PC-3 (cell line): ENCODE data around the gene SP140L. TPM values are rescaled to one million over a fixed set of nuclear protein-coding genes. Genes with fewer than 3 reads are reported as not detected.

Experiments
- ATAC-seq: fragments of 200-7000 bp; cut with Tn5 transposase; 2 replicates; pipeline ENCODE4 v1.9.1; 2020; ENCODE audit warnings: mild to moderate bottlenecking, moderate library complexity
- BruUV-seq: library from RNA; stranded (reverse); fragments of 400-500 nt; replicated peaks from 2 replicates; lab custom pipeline; 2021; lab: Mats Ljungman, UMichigan
- CTCF ChIA-PET: fragments of 300-600 bp; sonication (Branson Sonifier 250); formaldehyde crosslinking; loops from one replicate; lab custom pipeline; 2022; ENCODE audit warnings: antibody characterized with exemption; lab: Charles Lee
- POLR2A ChIA-PET: fragments of 300-600 bp; sonication (Branson Sonifier 250); formaldehyde crosslinking; loops from one replicate; lab custom pipeline; 2022; ENCODE audit warnings: antibody characterized with exemption; ENCODE audit not compliant: unreplicated experiment; lab: Charles Lee
- DNase-seq: peaks from one replicate; pipeline ENCODE4 v3.0.0-alpha.2; 2015
- H2AFZ ChIP-seq: fragments of 300-600 bp; sonication (generic); 2 replicates; pipeline ENCODE4 v1.6.0; 2016; ENCODE audit warnings: antibody characterized with exemption, low read length
- H3F3A ChIP-seq: fragments of 300-600 bp; sonication (generic); one replicate; pipeline ENCODE4 v1.6.0; 2017; ENCODE audit warnings: antibody characterized with exemption, low read length, control low read depth, mild to moderate bottlenecking; ENCODE audit not compliant: unreplicated experiment
- H3K27ac ChIP-seq: fragments of 300-600 bp; sonication (generic); 2 replicates; pipeline ENCODE4 v1.5.1; 2016; ENCODE audit warnings: mild to moderate bottlenecking, low read length
- H3K27me3 ChIP-seq: fragments of 300-600 bp; sonication (generic); 2 replicates; pipeline ENCODE4 v1.6.1; 2016; ENCODE audit warnings: low read length, mixed read lengths
- H3K36me3 ChIP-seq: fragments of 300-600 bp; sonication (generic); 2 replicates; pipeline ENCODE4 v1.6.1; 2016; ENCODE audit warnings: low read depth, mixed run types, low read length, mixed read lengths
- H3K4me1 ChIP-seq: fragments of 300-600 bp; sonication (generic); 2 replicates; pipeline ENCODE4 v1.5.1; 2016; ENCODE audit warnings: low read length; ENCODE audit not compliant: insufficient read depth
- H3K4me2 ChIP-seq: fragments of 300-600 bp; sonication (generic); 2 replicates; pipeline ENCODE4 v1.6.0; 2016; ENCODE audit warnings: low read length
- H3K4me3 ChIP-seq: fragments of 300-600 bp; sonication (generic); 2 replicates; pipeline ENCODE4 v1.5.1; 2016; ENCODE audit warnings: mild to moderate bottlenecking, low read length, mixed read lengths
- H3K79me2 ChIP-seq: fragments of 300-600 bp; sonication (generic); 2 replicates; pipeline ENCODE4 v1.6.1; 2017; ENCODE audit warnings: low read length, mixed read lengths
- H3K9ac ChIP-seq: fragments of 300-600 bp; sonication (generic); 2 replicates; pipeline ENCODE4 v1.6.0; 2016; ENCODE audit warnings: mild to moderate bottlenecking, low read length
- H3K9me2 ChIP-seq: fragments of 300-600 bp; sonication (generic); replicated peaks from 2 replicates; pipeline ENCODE4 v1.6.1; 2016; ENCODE audit warnings: mixed run types, low read length, mixed read lengths
- H3K9me3 ChIP-seq: fragments of 300-600 bp; sonication (generic); 2 replicates; pipeline ENCODE4 v1.6.1; 2016; ENCODE audit warnings: low read length, mixed read lengths
- H4K20me1 ChIP-seq: fragments of 300-600 bp; sonication (generic); 2 replicates; pipeline ENCODE4 v1.6.1; 2016; ENCODE audit warnings: low read length, mixed read lengths
- EZH2 ChIP-seq: fragments of 300-600 bp; sonication (generic); IDR thresholded peaks from one replicate; pipeline ENCODE4 v1.6.1; 2017; ENCODE audit warnings: antibody characterized with exemption, mild to moderate bottlenecking, low read length; ENCODE audit not compliant: unreplicated experiment
- EZH2phosphoT487 ChIP-seq: fragments of 300-600 bp; sonication (generic); IDR thresholded peaks from 2 replicates; pipeline ENCODE4 v1.6.1; 2018; ENCODE audit warnings: mild to moderate bottlenecking, antibody characterized with exemption, low read length, borderline replicate concordance
- intact Hi-C: fragments of 100-400 bp; cut with micrococcal nuclease; formaldehyde crosslinking; loops from 2 replicates; pipeline ENCODE4 v1.9.0; 2023
- total RNA-seq: library from RNA; depleted of rRNA; stranded (reverse); fragments of >200 nt; gene quantifications from 2 replicates; pipeline ENCODE4 v1.2.3, GENCODE V29; 2014
- TF ChIP-seq, protein P1 (sequence below): fragments of 300-600 bp; sonication (generic); conservative IDR thresholded peaks from 2 replicates; pipeline ENCODE4 v1.5.1; 2017; ENCODE audit warnings: antibody characterized with exemption, low read depth, mild to moderate bottlenecking, low read length

The SP140L gene
- total RNA-seq, 1 experiment from 2014 or later = 2.8 TPM

DNA sequence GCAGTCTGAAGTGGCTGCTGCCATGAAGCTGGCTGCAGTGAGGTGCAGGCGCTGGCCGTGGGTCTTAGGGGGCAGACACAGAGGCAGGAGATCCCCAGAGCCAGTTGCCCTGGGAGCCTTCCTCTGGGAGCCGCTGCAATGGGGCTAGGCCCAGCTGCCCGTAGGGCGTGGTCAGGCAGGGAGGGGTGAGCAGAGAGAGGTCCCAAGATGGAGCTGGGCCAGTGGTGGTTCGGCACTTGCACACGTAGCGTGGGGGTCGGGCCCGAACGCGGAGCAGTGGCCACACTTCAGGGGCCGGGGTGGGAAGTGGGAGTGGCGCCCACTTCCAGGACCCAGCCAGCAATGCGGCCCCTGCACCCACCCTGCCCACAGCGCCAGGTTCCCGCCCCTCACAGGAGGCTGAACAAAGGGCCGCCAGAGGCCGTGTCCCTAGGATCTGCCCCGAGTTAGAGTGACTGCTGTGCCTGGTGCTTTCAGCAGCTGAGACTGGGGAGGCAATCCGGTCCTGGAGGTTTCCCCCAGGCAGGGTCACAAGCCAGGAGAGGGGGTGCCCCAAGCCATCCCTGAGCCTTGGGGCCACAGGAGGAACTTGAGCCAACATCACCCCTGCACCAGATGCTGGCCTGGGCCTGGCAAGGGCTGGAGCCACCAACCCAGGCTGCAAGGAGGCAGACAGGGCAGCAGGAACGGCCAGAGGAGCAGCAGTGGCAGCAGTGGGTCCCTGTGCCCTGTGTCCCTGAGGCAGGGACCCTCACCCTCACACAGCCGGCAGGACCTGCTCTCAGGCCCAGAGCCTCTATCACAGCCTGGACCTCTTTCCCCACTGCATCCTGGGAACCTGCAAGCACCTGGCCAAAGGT is 21.3 kb upstream of the SP140L start:
- TF ChIP-seq, protein P1, sequence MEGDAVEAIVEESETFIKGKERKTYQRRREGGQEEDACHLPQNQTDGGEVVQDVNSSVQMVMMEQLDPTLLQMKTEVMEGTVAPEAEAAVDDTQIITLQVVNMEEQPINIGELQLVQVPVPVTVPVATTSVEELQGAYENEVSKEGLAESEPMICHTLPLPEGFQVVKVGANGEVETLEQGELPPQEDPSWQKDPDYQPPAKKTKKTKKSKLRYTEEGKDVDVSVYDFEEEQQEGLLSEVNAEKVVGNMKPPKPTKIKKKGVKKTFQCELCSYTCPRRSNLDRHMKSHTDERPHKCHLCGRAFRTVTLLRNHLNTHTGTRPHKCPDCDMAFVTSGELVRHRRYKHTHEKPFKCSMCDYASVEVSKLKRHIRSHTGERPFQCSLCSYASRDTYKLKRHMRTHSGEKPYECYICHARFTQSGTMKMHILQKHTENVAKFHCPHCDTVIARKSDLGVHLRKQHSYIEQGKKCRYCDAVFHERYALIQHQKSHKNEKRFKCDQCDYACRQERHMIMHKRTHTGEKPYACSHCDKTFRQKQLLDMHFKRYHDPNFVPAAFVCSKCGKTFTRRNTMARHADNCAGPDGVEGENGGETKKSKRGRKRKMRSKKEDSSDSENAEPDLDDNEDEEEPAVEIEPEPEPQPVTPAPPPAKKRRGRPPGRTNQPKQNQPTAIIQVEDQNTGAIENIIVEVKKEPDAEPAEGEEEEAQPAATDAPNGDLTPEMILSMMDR = no peak
- TF ChIP-seq EZH2phosphoT487 = no peak
- no peak for TF ChIP-seq EZH2
- ChIA-PET CTCF (no interaction called here), POLR2A (no interaction called here)
- H3K79me2 ChIP-seq = no peaks in the 10 kb centered on the region
- H3K9me3 ChIP-seq = no peaks in the 10 kb centered on the region
- DNase-seq = no peak
- H3K36me3 ChIP-seq = no peaks in the 10 kb centered on the region
- no peaks in the 10 kb centered on the region for H3K9me2 ChIP-seq
- H2AFZ ChIP-seq = no peak overlapping the region
- no TSS peak for BruUV-seq
- H3K4me2 ChIP-seq = no peak overlapping the region
- no peaks in the 10 kb centered on the region for H3F3A ChIP-seq
- ATAC-seq = no peak
- intact Hi-C loops = no loop called here
- H3K9ac ChIP-seq = no peak overlapping the region
- no peaks in the 10 kb centered on the region for H4K20me1 ChIP-seq
- H3K4me3 ChIP-seq = no peak overlapping the region
- H3K4me1 ChIP-seq = no peaks in the 10 kb centered on the region
- no peaks in the 10 kb centered on the region for H3K27me3 ChIP-seq
- no peak overlapping the region for H3K27ac ChIP-seq

GRCh38 chr2:230306474-230306873 is 20.5 kb upstream of the SP140L start:
- ChIA-PET POLR2A (no interaction called here), CTCF (no interaction called here)
- Histone ChIP-seq H3F3A (no peaks in the 10 kb centered on the region), H3K79me2 (no peaks in the 10 kb centered on the region), H3K27me3 (no peaks in the 10 kb centered on the region), H3K4me1 (no peaks in the 10 kb centered on the region), H3K36me3 (no peaks in the 10 kb centered on the region), H3K9ac (no peak overlapping the region), H3K4me2 (no peak overlapping the region), H4K20me1 (no peaks in the 10 kb centered on the region), H3K9me3 (no peaks in the 10 kb centered on the region), H3K27ac (no peak overlapping the region), H3K4me3 (no peak overlapping the region), H2AFZ (no peak overlapping the region), H3K9me2 (no peaks in the 10 kb centered on the region)
- DNase-seq (no peak), ATAC-seq (no peak)
- TF ChIP-seq EZH2 (no peak), EZH2phosphoT487 (no peak)
- TF ChIP-seq, protein P1 = no peak
- intact Hi-C loops = no loop called here
- no TSS peak for BruUV-seq

DNA sequence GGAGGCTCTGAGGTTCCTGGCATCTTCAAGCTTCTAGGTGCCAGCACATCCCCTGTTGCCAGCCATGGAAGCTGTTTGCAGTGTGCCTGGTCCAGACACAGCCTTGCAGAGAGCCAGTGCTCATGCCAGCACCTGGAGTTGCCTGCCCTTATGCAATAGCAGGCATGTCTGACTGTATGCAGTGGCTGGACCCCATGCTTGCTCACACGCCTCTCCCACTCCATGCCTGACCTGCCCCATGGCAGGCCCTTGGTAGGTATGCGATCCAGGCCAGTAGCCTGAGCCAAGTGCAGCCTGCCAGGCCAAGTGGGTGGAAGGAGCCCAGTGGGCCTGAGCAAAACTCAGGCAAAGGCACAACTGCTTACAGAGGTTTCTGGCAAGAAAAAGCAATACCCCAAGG is 19.5 kb upstream of the SP140L start:
- ChIA-PET CTCF (no interaction called here), POLR2A (no interaction called here)
- H3K36me3 ChIP-seq = no peaks in the 10 kb centered on the region

More for the DNA sequence above, 19.5 kb upstream of the SP140L start:
- H3K4me1 ChIP-seq = no peaks in the 10 kb centered on the region
- H4K20me1 ChIP-seq = no peaks in the 10 kb centered on the region
- H3K4me2 ChIP-seq = no peak overlapping the region
- no peaks in the 10 kb centered on the region for H3K9me3 ChIP-seq
- no peaks in the 10 kb centered on the region for H3K79me2 ChIP-seq
- H3K27me3 ChIP-seq = no peaks in the 10 kb centered on the region
- TF ChIP-seq, protein P1 = no peak
- TF ChIP-seq EZH2phosphoT487 (no peak), EZH2 (no peak)
- no peak overlapping the region for H3K4me3 ChIP-seq
- BruUV-seq = no TSS peak
- intact Hi-C loops = no loop called here
- no peaks in the 10 kb centered on the region for H3F3A ChIP-seq
- ATAC-seq = no peak
- no peak overlapping the region for H3K9ac ChIP-seq
- H3K9me2 ChIP-seq = no peaks in the 10 kb centered on the region
- no peak for DNase-seq
- H2AFZ ChIP-seq = no peak overlapping the region
- no peak overlapping the region for H3K27ac ChIP-seq
